Left renal pelvis (tissue), 4 donors: ENCODE results near the gene SUPT16H. TPM values are rescaled to one million over a fixed set of nuclear protein-coding genes. Genes with fewer than 3 reads are reported as not detected.
"Not testable (repeated sequence)": the region's sequence is repeated elsewhere in the genome, so short reads cannot be mapped to it uniquely, and the experiment has no call there.

Experiments used
- DNase-seq, 4 donors: peaks; one replicate each; pipeline ENCODE4 v3.0.0-alpha.2; 2013; ENCODE audit warnings: low read depth in 4 of 4, low spot score in 3 of 4
- polyA plus RNA-seq, 4 donors: library from polyadenylated mRNA; unstranded; fragments of 120-200 nt; gene quantifications; one replicate each; pipeline ENCODE4 v1.2.1, GENCODE V29; 2013; ENCODE audit not compliant: insufficient read length in 4 of 4

SUPT16H gene
- polyA plus RNA-seq, 4 donors = 111 to 158 (median 144) TPM

- no peak for DNase-seq
Observed at GRCh38 chr14:21307637-21308036, 76.2 kb downstream of the SUPT16H start.

GRCh38 chr14:21302836-21303140 is 81.0 kb downstream of the SUPT16H start:
- DNase-seq = not testable (repeated sequence)

- no peak for DNase-seq
Observed at GRCh38 chr14:21302013-21302835, 81.6 kb downstream of the SUPT16H start.

Other genes starting within 250 kb of the SUPT16H start
- under 1 TPM in 2 of 4 donors, not detected in 2; 0.03 to 0.06 TPM for gene OR5AU1, start 228.0 kb downstream of the SUPT16H start, polyA plus RNA-seq
- 1,000 to 10,000 TPM in 1 of 4 donors, 100 to 1,000 TPM in 3; 632 to 1,044 (median 906) TPM for gene HNRNPC, start 114.6 kb downstream of the SUPT16H start, polyA plus RNA-seq
- gene RPGRIP1, start 103.9 kb downstream of the SUPT16H start, polyA plus RNA-seq = under 1 TPM; 0.40 to 0.56 (median 0.52) TPM
- 10 to 100 TPM; 62.1 to 78.4 (median 73.6) TPM for gene CHD8, start 72.1 kb upstream of the SUPT16H start, polyA plus RNA-seq
- gene RAB2B, start 92.9 kb upstream of the SUPT16H start, polyA plus RNA-seq = 10 to 100 TPM; 37.7 to 44.4 (median 39.2) TPM
- gene TOX4, start 93.2 kb upstream of the SUPT16H start, polyA plus RNA-seq = 10 to 100 TPM; 50.0 to 62.7 (median 59.5) TPM
- gene METTL3, start 127.3 kb upstream of the SUPT16H start, polyA plus RNA-seq = 100 to 1,000 TPM in 1 of 4 donors, 10 to 100 TPM in 3; 61.3 to 107 (median 84.3) TPM
- gene SALL2, start 142.3 kb upstream of the SUPT16H start, polyA plus RNA-seq = 10 to 100 TPM; 56.7 to 64.8 (median 60.1) TPM
- gene OR10G3, start 196.1 kb upstream of the SUPT16H start, polyA plus RNA-seq = under 1 TPM in 1 of 4 donors, not detected in 3; 0.12 TPM